ENCODE data around the gene WFDC9. TPM values are rescaled to one million over a fixed set of nuclear protein-coding genes. Genes with fewer than 3 reads are reported as not detected.
"Not testable (repeated sequence)": the region's sequence is repeated elsewhere in the genome, so short reads cannot be mapped to it uniquely, and the experiment has no call there.

Gene WFDC9
- total RNA-seq, 1 experiment from 2014 or later: not detected

GRCh38 chr20:45588800-45589199 lies 42.3 kb downstream of the WFDC9 start:
- no peak overlapping the region for H3K18ac ChIP-seq (ENCODE audit: insufficient read length, low read depth, low read length)
- no peak overlapping the region for H2BK15ac ChIP-seq (ENCODE audit: low read depth, low read length)
- no peak overlapping the region for H3K14ac ChIP-seq (ENCODE audit: insufficient read depth, low read length)
- H3K9me3 ChIP-seq (ENCODE audit: control insufficient read depth, low read depth, low read length): no peaks in the 10 kb centered on the region
- H3K27ac Mint-ChIP-seq: peak overlapping the region in 1 of 3 experiments; percentile 53; a peak in 1 of 7 replicates
- no peak overlapping the region for H3K9ac ChIP-seq (ENCODE audit: extremely low read depth, insufficient read length, low read length)
- H3K56ac ChIP-seq (ENCODE audit: insufficient read length, low read depth, low read length): no peak overlapping the region
- H3K4me3 Mint-ChIP-seq: no peak overlapping the region
- peaks cover 0 to under 1% of the 10 kb centered on the region in 2 experiments; a peak in 1 of 4 replicates for H3K4me1 Mint-ChIP-seq
- H2BK120ac ChIP-seq (ENCODE audit: low read depth, low read length, poor library complexity, severe bottlenecking): no peak overlapping the region
- no CpG with 5 or more reads among the region's 2 CpGs for WGBS (ENCODE audit: extremely low coverage, insufficient read length, low lambda C conversion rate)
- H3K36me3 Mint-ChIP-seq (ENCODE audit: insufficient read depth in 1 of 3, low read depth in 3 of 3): peaks cover 0 to 5% (median 4%) of the 10 kb centered on the region in 3 experiments; a peak in 4 of 7 replicates
- no peaks in the 10 kb centered on the region for H3K79me2 ChIP-seq (ENCODE audit: insufficient read depth, low read length)
- H4K20me1 ChIP-seq (ENCODE audit: control insufficient read depth, insufficient read depth, insufficient read length): no peaks in the 10 kb centered on the region
- no peaks in the 10 kb centered on the region for H3K27me3 ChIP-seq (ENCODE audit: insufficient read depth, low read length)
- no peak overlapping the region for H3K23ac ChIP-seq (ENCODE audit: insufficient read length, low read depth, low read length)
- H2BK20ac ChIP-seq (ENCODE audit: low read depth, low read length, poor library complexity, severe bottlenecking): no peak overlapping the region
- no peaks in the 10 kb centered on the region for H3K23me2 ChIP-seq (ENCODE audit: insufficient read length, low read depth, low read length, poor library complexity, severe bottlenecking)
- no peak for TF ChIP-seq CTCF (conservative IDR thresholded peaks at IDR 0.05)
- H2BK5ac ChIP-seq (ENCODE audit: insufficient read length, low read length): no peak overlapping the region
- no peaks in the 10 kb centered on the region for H3K79me1 ChIP-seq (ENCODE audit: insufficient read depth, low read depth, low read length, poor library complexity, severe bottlenecking)
- H4K91ac ChIP-seq (ENCODE audit: insufficient read length, low read depth, low read length): no peak overlapping the region
- H3T11ph ChIP-seq (ENCODE audit: low read length): no peak overlapping the region
- DNase-seq: no peak
- H3K9me3 Mint-ChIP-seq: peaks cover 4 to 14% of the 10 kb centered on the region in 2 experiments; a peak in 4 of 5 replicates
- no peak overlapping the region for H4K5ac ChIP-seq (ENCODE audit: insufficient read length, low read depth, low read length)
- H3K4ac ChIP-seq (ENCODE audit: low read depth, low read length): no peak overlapping the region
- H3K27ac ChIP-seq (ENCODE audit: insufficient read length, low read depth, low read length): no peak overlapping the region
- H2AFZ ChIP-seq (ENCODE audit: low read length): no peak overlapping the region
- no peaks in the 10 kb centered on the region for H3K27me3 Mint-ChIP-seq (ENCODE audit: low read depth)
- no peak overlapping the region for H3K4me2 ChIP-seq (ENCODE audit: insufficient read depth, insufficient read length, low read length)
- H3K4me1 ChIP-seq (ENCODE audit: insufficient read depth, low read length): no peaks in the 10 kb centered on the region
- H2BK12ac ChIP-seq (ENCODE audit: insufficient read length, low read depth, low read length): no peak overlapping the region
- H2AK5ac ChIP-seq (ENCODE audit: insufficient read length, low read length): no peak overlapping the region
- no peak overlapping the region for H4K8ac ChIP-seq (replicated peaks; ENCODE audit: insufficient read length, low read depth, low read length)

GRCh38 chr20:45585986-45586385 lies 45.1 kb downstream of the WFDC9 start:
- H3K9ac ChIP-seq (ENCODE audit: extremely low read depth, insufficient read length, low read length); H3K14ac ChIP-seq (ENCODE audit: insufficient read depth, low read length); H3K4me1 ChIP-seq (ENCODE audit: insufficient read depth, low read length); H2BK120ac ChIP-seq (ENCODE audit: low read depth, low read length, poor library complexity, severe bottlenecking); H2BK5ac ChIP-seq (ENCODE audit: insufficient read length, low read length); H3K27me3 ChIP-seq (ENCODE audit: insufficient read depth, low read length); H3K18ac ChIP-seq (ENCODE audit: insufficient read length, low read depth, low read length); H2BK15ac ChIP-seq (ENCODE audit: low read depth, low read length); DNase-seq; H2BK20ac ChIP-seq (ENCODE audit: low read depth, low read length, poor library complexity, severe bottlenecking); H3K9me3 Mint-ChIP-seq; H2AK5ac ChIP-seq (ENCODE audit: insufficient read length, low read length); H3K4ac ChIP-seq (ENCODE audit: low read depth, low read length); H3K4me3 Mint-ChIP-seq; H3T11ph ChIP-seq (ENCODE audit: low read length); H2BK12ac ChIP-seq (ENCODE audit: insufficient read length, low read depth, low read length); H3K79me2 ChIP-seq (ENCODE audit: insufficient read depth, low read length); H3K23me2 ChIP-seq (ENCODE audit: insufficient read length, low read depth, low read length, poor library complexity, severe bottlenecking); H3K36me3 Mint-ChIP-seq (ENCODE audit: insufficient read depth in 1 of 3, low read depth in 3 of 3); H3K27ac Mint-ChIP-seq; H4K91ac ChIP-seq (ENCODE audit: insufficient read length, low read depth, low read length); H3K79me1 ChIP-seq (ENCODE audit: insufficient read depth, low read depth, low read length, poor library complexity, severe bottlenecking); H3K56ac ChIP-seq (ENCODE audit: insufficient read length, low read depth, low read length); H4K5ac ChIP-seq (ENCODE audit: insufficient read length, low read depth, low read length); H2AFZ ChIP-seq (ENCODE audit: low read length); H3K9me3 ChIP-seq (ENCODE audit: control insufficient read depth, low read depth, low read length); H3K27me3 Mint-ChIP-seq (ENCODE audit: low read depth); H3K23ac ChIP-seq (ENCODE audit: insufficient read length, low read depth, low read length); H3K4me2 ChIP-seq (ENCODE audit: insufficient read depth, insufficient read length, low read length); H4K20me1 ChIP-seq (ENCODE audit: control insufficient read depth, insufficient read depth, insufficient read length); H4K8ac ChIP-seq (replicated peaks; ENCODE audit: insufficient read length, low read depth, low read length); H3K27ac ChIP-seq (ENCODE audit: insufficient read length, low read depth, low read length): not testable (repeated sequence)
- peaks cover 9 to 15% of the 10 kb centered on the region in 2 experiments for H3K4me1 Mint-ChIP-seq
- no CpG with 5 or more reads among the region's 5 CpGs for whole genome bisulfite sequencing (ENCODE audit: extremely low coverage, insufficient read length, low lambda C conversion rate)
